ENCODE data around the gene DUSP9. TPM values are rescaled to one million over a fixed set of nuclear protein-coding genes. Genes with fewer than 3 reads are reported as not detected.

Gene DUSP9
- total RNA-seq, 1 experiment from 2014 or later = 12.0 TPM

DNA sequence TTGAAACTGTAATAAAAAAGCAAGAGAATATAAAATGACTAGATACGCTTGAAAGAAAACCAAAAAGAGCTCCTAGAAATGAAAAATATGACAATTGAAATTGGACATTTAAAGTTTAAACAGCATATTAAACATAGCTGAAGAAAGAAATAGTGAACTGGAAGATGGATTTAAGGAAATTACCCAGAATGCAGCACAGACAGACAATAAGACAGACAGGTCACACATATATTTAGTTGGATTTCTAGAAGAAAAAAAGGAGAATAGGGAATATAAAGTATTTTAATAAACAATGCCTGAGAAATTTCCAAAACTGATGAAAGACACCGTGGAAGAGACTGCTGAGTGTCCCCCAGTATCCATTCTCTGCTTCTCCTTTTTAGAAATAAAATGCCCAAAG, 6.6 kb downstream of the DUSP9 start:
- no peak for DNase-seq
- CTCF ChIA-PET = no interaction called here

GRCh38 chrX:153657161-153657560, 10.2 kb downstream of the DUSP9 start:
- no peak for TF ChIP-seq CTCF (IDR thresholded peaks at IDR 0.05; ENCODE audit: insufficient read depth in 1 of 2, low read depth in 1 of 2, low read length in 1 of 2, severe bottlenecking in 1 of 2, unreplicated experiment in 1 of 2)
- ChIA-PET CTCF (interaction anchor here (0.6 kb wide), 1 partner anchor 10 kb away, joined by 3 read pairs; the partner anchor contains the start of gene DUSP9), POLR2A (interaction anchor here (0.5 kb wide), 1 partner anchor 9 kb away, joined by 4 read pairs; no protein-coding TSS in a partner anchor)
- no TSS peak for BruUV-seq (replicated peaks)
- intact Hi-C loops (cut with micrococcal nuclease; ENCODE audit: unreplicated experiment) = no loop called here
- Mint-ChIP-seq H3K36me3 (ENCODE audit: insufficient read depth, unreplicated experiment) (no peaks in the 10 kb centered on the region), H3K9me3 (ENCODE audit: unreplicated experiment) (no peaks in the 10 kb centered on the region), H3K4me1 (ENCODE audit: low read depth, unreplicated experiment) (no peaks in the 10 kb centered on the region), H3K27ac (ENCODE audit: unreplicated experiment) (no peak overlapping the region), H3K4me3 (ENCODE audit: unreplicated experiment) (no peak overlapping the region), H3K27me3 (ENCODE audit: insufficient read depth, unreplicated experiment) (peaks cover 3% of the 10 kb centered on the region)
- H3K27me3 ChIP-seq (replicated peaks; ENCODE audit: control insufficient read depth, insufficient read depth, low read length) = no peaks in the 10 kb centered on the region
- no peaks in the 10 kb centered on the region for H3K9me3 ChIP-seq
- DNase-seq = no peak
- H3K4me3 ChIP-seq (ENCODE audit: low read depth, low read length) = no peak overlapping the region
- no peaks in the 10 kb centered on the region for H3K4me1 ChIP-seq
- no peaks in the 10 kb centered on the region for H3K36me3 ChIP-seq (ENCODE audit: control insufficient read depth, insufficient read depth, low read length)

More for the DNA sequence above, 6.6 kb downstream of the DUSP9 start:
- Histone ChIP-seq H3K27me3 (replicated peaks; ENCODE audit: control insufficient read depth, insufficient read depth, low read length) (no peaks in the 10 kb centered on the region), H3K4me3 (ENCODE audit: low read depth, low read length) (no peak overlapping the region), H3K36me3 (ENCODE audit: control insufficient read depth, insufficient read depth, low read length) (no peaks in the 10 kb centered on the region), H3K4me1 (no peaks in the 10 kb centered on the region), H3K9me3 (no peaks in the 10 kb centered on the region)
- POLR2A ChIA-PET = no interaction called here
- no peak overlapping the region for H3K27ac Mint-ChIP-seq (ENCODE audit: unreplicated experiment)
- H3K36me3 Mint-ChIP-seq (ENCODE audit: insufficient read depth, unreplicated experiment) = no peaks in the 10 kb centered on the region
- no peaks in the 10 kb centered on the region for H3K27me3 Mint-ChIP-seq (ENCODE audit: insufficient read depth, unreplicated experiment)
- TF ChIP-seq CTCF (IDR thresholded peaks at IDR 0.05; ENCODE audit: insufficient read depth in 1 of 2, low read depth in 1 of 2, low read length in 1 of 2, severe bottlenecking in 1 of 2, unreplicated experiment in 1 of 2) = no peak
- no TSS peak for BruUV-seq (replicated peaks)
- intact Hi-C loops (cut with micrococcal nuclease; ENCODE audit: unreplicated experiment) = no loop called here
- H3K4me1 Mint-ChIP-seq (ENCODE audit: low read depth, unreplicated experiment) = no peaks in the 10 kb centered on the region
- no peak overlapping the region for H3K4me3 Mint-ChIP-seq (ENCODE audit: unreplicated experiment)
- no peaks in the 10 kb centered on the region for H3K9me3 Mint-ChIP-seq (ENCODE audit: unreplicated experiment)

DNA sequence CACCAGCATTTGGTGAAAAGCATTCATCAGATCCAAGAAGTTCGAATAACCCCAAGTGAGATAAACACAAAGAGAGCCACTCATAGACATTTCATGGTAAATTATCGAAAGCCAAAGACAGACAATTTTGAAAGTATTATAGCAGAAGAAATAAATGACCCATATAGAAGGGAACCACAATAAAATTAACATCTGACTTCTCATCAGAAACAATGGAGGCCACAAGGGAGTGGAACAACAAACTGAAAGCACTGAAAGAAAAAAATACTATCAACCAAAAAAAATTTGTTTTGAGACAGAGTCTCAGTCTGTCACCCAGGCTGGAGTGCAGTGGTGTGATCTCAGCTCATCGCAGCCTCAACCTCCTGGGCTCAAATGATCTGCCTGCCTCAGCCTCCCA, 12.3 kb downstream of the DUSP9 start:
- POLR2A ChIA-PET = no interaction called here
- Mint-ChIP-seq H3K36me3 (ENCODE audit: insufficient read depth, unreplicated experiment) (no peaks in the 10 kb centered on the region), H3K4me3 (ENCODE audit: unreplicated experiment) (no peak overlapping the region), H3K27ac (ENCODE audit: unreplicated experiment) (no peak overlapping the region), H3K9me3 (ENCODE audit: unreplicated experiment) (no peaks in the 10 kb centered on the region), H3K4me1 (ENCODE audit: low read depth, unreplicated experiment) (no peaks in the 10 kb centered on the region), H3K27me3 (ENCODE audit: insufficient read depth, unreplicated experiment) (peaks cover 3% of the 10 kb centered on the region)
- intact Hi-C loops (cut with micrococcal nuclease; ENCODE audit: unreplicated experiment) = no loop called here
- DNase-seq = no peak
- CTCF ChIA-PET = interaction anchor here (1.2 kb wide), 1 partner anchor 15 kb away, joined by 3 read pairs; no protein-coding TSS in a partner anchor
- Histone ChIP-seq H3K36me3 (ENCODE audit: control insufficient read depth, insufficient read depth, low read length) (no peaks in the 10 kb centered on the region), H3K9me3 (no peaks in the 10 kb centered on the region), H3K4me3 (ENCODE audit: low read depth, low read length) (no peak overlapping the region), H3K27me3 (replicated peaks; ENCODE audit: control insufficient read depth, insufficient read depth, low read length) (no peaks in the 10 kb centered on the region), H3K4me1 (no peaks in the 10 kb centered on the region)
- no peak for TF ChIP-seq CTCF (IDR thresholded peaks at IDR 0.05; ENCODE audit: insufficient read depth in 1 of 2, low read depth in 1 of 2, low read length in 1 of 2, severe bottlenecking in 1 of 2, unreplicated experiment in 1 of 2)
- BruUV-seq (replicated peaks) = no TSS peak
